HG02943 (cell line): Measurements from ENCODE around the gene NOL11.
"Not testable (repeated sequence)": the region's sequence is repeated elsewhere in the genome, so short reads cannot be mapped to it uniquely, and the experiment has no call there.

ENCODE experiments used
- ATAC-seq: cut with Tn5 transposase; IDR thresholded peaks from one replicate; pipeline ENCODE4 v1.9.1; 2021; ENCODE audit warnings: mild to moderate bottlenecking, low read depth, moderate library complexity; ENCODE audit not compliant: unreplicated experiment

NOL11 gene

DNA sequence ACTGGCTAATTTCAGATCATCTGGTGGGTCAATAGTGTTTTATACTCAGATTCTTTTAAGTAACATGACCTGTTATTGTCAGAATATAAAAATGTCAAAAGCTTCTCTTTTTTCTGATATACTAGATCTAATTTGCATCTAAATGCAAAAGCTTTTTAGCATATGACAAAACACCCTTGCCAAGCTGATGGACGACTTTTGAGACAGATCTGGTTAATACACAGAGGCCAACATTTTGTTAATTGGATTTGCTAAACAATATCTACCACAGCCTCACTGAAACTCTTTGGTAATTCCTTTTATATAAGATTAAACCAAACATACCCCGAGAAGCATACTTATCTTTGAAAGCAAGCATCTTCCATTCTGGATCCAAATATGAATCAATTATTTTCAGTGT is 10.3 kb upstream of the NOL11 start:
- no peak for ATAC-seq

DNA sequence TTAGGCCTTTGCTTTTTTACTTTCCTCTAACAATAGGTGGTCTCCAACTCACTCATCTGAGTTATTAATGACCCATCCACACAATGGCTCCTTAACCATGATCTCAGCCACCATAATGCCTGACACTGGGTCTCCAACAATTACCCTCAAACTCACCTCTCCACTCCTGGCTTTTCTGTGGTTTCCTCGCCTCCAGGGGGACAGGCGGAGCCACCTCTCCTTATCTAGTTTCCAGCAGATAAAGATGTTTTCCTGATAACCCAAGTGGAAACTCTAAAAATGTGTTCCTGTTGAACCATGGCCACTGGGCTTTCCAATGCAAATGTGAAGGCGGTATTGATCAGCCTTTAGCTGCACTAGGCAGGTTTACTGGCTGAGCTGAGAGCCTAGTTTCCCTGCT is 9.4 kb upstream of the NOL11 start:
- ATAC-seq: no peak

DNA sequence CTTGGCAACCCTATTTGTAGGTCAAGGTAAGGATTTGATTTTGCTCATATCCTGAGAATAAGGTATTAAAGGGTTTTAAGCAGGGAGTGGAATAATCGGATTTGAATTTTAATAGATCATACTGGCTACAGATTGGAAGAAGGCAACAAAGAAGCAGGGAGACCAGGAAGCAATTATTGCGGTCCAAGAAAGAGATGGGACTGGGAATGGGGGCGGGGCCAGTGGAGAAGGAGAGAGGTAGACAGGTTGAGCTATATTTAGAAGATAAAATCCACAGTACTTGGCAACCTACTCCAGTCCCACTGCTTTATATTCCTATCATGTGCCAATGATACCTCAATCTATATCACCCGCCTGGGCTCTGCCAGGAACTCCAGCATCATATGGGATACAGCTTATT is 5.8 kb upstream of the NOL11 start:
- no peak for ATAC-seq

DNA sequence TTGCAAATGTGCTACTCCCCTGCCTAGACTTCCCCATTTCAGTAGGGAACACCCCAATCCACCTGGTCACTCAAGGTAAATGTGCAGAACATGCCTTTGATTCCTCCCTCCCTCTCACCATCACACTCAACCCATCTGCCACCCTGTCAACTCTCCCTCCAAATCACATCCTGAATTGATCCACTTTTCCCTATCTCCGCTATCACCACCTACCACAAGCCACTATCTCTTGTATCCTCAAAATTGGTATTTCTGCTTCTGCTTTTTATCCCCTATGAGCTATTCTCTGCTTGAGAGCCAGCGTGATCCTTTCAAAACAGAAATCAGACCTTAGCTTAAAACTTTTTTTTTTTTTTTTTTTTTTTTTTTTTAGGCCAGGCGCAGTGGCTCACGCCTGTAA is 5.4 kb upstream of the NOL11 start:
- ATAC-seq: no peak

DNA sequence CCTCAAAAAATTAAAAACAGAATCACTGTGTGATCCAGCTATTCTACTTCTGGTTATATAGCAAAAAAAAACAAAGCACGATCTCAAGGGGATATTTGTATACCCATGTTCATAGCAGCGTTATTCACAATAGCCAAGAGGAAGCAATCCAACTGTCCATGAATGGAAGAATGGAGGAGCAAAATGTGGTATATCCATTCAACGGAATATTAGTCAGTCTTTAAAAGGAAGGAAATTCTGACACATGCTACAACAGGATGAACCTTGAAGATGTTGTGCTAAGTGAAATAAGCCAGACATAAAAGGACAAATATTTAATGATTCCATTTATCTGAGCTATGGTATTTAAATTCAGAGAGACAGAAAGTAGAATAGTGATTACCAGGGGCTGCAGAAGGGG is 4.6 kb upstream of the NOL11 start:
- no peak for ATAC-seq

DNA sequence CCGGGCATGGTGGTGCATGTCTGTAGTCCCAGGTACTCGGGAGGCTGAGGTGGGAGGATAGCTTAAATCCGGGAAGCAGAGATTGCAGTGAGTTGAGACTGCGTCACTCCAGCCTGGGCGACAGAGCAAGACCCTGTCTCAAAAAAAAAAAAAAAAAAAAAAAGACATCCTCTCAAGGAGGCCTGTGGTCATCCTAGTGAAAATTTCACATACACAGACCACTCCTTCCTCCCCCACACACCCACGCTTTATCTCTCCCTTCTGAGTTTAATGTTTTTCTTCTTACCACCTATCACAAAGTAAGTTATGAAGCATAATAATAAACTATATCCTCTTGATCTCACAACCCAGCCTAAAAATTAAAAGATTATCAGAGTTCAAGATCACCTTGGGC is 1.3 kb upstream of the NOL11 start:
- no peak for ATAC-seq

DNA sequence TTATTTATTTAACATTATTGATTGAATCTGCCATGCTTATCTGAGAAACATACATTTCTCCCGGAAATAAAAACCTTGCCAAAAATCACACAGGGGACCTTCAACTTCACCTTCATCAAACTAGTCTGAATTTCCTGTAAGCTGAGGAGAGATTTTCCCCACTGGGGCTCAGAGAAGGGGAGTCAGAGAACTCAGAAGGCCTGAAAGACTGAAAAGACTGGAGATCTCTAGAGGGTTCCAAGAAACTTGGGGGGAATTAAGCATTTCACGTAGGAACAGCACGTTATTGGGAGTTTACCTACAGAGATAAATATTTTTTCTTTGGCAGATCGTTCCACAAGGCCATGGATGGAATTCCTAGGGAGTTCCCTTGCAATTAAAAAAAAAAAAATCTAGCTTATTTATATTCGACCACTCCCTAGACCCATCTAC is 528 bp upstream of the NOL11 start:
- peak; percentile 1 for ATAC-seq

DNA sequence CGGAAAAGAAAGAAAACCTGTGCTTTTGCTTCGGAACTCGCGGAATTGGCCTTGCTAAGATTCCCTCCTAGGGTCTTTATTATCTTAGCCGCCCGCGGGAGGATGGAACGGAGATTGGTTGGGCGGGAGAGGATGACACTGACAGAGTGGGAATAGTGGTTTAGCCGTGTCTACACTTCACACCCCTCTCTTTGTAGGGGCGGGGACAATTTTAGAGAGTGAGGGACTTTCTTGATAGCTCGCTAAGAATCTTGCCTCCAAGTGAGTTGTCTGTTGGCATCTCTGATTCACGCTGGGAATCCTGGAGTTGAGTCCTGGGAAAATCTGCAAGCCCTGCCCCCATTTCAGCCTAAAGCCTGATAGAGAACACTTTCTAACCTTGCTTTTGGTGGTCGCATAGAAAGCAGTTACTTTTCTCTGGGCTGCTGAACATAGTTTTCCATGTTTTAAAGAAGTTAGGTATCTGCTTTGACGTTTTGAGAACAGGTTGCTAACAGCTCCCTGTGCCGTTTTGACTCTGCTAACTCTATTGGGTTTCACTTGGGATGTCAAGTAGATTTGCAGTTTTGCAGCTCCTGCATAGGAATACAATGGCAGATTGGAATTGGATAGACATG is 697 bp downstream of the NOL11 start:
- no peak for ATAC-seq

DNA sequence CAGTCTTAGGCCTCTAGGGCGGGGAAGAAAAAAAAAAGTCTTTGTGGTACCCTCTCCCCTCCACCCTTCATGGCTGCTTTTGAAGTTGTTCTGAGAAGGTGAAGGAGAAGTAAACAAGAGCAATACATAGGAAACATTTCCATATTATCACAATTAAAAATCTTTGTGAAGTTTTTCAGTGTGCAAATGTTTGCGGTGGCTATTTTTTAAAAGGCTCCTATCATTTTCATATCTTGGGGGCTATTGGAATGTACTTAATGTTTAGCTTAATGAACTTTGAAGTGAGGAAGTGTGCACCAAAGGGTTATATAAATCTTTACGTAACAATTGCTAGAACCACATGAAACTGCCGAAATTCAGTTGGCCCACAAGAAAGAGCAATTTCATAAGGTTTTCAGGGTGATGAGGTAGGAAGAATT is 7.6 kb downstream of the NOL11 start:
- ATAC-seq: no peak

DNA sequence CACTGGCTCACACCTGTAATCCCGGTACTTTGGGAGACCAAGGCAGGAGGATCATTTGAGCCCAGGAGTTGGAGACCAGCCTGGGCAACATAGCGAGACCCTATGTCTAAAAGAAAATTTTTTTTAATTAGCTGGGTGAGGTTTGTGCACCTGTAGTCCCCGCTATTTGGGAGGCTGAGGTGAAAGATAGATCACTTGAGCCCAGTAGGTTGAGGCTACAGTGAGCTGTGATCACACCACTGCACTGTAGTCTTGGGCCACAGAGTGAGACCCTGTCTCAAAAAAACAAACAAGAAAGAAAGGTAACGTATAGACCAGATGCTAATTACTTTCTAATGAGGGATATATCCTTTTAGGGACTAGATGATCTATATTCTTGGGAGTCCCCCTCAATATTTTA is 8.1 kb downstream of the NOL11 start:
- no peak for ATAC-seq

DNA sequence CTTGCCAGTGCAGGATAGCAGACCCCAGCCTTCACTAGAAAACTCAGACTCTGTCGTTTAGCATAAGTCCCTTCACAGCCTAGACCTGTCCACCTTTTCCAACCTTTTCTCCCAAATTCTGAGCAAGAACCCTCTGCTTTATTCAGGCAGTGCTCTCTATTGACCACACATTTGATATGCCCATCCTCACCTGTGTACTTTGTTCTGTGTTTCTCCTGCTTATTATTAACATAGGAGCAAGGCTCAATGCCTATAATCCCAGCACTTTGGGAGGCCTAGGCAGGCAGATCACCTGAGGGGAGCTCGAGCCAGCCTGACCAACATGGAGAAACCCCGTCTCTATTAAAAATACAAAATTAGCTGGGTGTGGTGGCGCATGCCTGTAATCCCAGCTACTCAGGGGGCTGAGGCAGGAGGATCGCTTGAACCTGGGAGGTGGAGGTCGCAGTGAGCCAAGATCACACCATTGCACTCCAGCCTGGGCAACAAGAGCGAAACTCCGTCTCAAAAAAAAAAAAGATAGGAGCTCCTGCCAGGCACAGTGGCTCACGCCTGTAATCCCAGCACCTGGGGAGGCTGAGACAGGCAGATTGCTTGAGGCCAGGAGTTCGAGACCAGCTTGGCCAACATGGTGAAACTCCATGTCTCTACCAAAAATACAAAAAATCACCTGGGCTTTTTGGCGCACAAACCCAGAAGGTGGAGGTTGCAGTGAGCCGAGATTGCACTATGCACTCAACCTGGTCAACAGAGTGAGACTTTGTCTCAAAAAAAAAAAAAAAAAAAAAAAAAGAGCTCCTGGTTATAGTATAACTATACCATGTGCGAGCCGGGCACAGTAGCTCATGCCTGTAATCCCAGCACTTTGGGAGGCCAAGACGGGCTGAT is 9.7 kb downstream of the NOL11 start:
- ATAC-seq: not testable (repeated sequence)

DNA sequence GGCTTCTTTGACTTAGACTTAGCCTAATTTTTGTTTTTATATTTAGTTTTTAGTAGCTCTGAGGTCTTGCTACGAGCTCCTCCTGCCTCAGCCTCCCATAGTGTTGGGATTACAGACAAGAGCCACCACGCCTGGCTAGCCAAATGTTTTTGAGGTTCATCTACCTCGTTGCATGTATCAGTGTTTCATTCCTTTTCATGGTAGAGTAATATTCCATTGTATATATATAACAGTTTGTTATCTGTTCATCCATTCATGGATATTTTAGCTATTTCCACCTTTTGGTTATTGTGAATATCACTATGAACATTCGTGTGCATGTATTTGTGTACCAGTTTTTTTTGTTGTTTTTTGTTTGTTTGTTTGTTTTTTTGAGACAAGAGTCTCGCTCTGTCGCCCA is 12.2 kb downstream of the NOL11 start:
- ATAC-seq: no peak

DNA sequence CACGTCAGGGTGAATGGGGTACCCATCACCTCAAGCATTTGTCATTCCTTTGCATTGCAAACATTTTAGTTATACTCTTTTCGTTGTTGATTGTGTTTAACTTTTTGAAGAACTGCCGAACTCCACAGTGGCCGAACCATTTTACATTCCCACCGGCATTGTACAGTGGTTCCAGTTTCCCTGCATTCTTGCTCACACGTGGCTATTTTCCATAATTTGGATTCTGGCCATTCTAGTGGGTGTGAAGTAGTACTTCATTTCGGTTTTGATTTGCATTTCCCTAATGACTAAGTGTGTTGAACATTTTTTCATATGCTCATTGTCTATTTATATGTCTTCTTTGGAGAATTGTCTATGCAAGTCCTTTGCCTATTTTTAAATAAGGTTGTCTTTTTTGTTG is 13.0 kb downstream of the NOL11 start:
- no peak for ATAC-seq

DNA sequence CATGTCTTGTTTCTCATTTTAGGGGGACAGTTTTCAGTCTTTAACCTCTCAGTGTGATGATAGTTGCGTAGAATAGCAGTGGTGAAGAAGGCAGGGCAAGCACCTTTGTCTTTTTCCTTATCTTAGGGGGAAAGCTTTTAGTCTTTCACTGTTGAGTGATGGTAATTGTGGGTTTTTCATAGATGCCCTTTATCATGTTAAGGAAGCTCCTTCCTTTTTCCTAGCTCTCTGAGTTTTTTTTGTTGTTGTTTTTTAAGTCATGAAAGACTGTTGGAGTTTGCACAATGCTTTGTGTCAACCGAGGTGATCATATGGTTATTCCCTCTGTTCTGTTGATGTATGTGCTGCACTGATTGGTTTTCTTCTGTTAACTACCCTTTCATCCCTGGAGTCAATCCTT is 15.7 kb downstream of the NOL11 start:
- ATAC-seq: no peak

DNA sequence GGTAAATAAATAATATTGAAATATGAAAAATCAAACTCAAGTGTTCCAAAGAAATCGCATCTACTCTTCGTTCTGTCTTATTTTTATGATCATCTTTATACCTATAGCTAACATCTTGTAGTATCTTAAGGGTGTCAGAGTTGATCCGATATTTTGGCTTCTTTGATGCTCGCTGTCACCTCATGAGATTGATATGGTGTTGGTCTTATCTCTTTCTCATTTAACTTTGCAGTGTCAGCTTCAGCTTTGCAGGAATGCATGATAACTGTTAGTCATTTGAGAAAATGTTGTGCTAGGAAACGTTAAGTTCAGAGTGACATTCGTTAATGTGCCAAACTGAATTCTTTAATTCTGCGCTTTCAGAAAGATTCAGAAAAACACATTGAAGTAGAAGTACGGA is 19.4 kb downstream of the NOL11 start:
- ATAC-seq: no peak

DNA sequence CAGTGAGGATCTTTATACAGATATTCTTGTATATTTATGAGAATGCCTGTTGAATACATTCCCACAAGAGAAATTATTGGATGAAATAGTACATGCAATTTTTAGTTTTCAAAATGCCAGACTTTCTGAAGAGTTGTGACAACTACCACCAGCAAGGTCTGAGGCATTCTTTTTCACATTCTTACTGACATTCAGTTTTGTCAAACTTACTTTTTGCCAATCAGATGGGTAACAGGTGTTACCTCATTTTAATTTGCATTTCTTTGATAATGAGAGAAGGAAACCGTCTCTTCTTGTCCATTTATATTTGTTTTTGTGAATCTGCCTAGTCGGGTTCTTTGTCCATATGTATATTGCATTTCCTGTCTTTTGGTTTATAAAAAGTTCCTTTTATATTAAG is 24.3 kb downstream of the NOL11 start:
- ATAC-seq: no peak

DNA sequence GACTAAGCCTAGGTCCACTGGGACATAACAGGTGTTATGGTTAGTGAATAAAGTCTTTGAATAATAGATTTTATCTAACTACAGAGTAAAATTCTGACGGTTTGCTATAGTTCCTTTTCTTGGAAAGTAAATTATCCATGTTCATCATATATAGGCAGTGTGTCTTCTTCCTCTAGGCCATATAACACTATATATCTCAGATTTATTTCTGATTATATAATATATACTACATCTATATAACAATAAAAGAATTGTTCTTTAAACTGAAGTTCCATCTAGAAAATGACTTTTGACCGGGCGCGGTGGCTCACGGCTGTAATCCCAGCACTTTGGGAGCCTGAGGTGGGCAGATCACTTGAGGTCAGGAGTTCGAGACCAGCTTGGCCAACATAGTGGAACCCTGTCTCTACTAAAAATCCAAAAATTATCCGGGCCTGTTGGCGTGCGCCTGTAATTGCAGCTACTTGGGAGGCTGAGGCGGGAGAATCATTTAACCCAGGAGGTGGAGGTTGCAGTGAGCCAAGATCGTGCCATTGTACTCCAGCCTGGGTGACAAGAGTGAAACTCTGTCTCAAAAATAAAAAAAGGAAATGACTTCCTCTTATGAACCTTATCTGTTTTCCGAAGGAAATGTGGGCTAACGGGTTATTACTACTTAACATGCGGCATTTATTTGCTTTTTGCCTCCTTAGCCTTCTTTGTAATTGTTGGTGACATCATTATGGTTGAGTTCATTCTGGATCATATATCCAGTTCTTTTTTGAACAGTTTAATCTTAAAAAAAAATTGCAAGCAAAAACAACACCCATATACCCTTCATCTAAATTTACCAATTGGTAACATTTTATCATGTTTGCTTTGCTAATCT is 29.2 kb downstream of the NOL11 start:
- no peak for ATAC-seq

DNA sequence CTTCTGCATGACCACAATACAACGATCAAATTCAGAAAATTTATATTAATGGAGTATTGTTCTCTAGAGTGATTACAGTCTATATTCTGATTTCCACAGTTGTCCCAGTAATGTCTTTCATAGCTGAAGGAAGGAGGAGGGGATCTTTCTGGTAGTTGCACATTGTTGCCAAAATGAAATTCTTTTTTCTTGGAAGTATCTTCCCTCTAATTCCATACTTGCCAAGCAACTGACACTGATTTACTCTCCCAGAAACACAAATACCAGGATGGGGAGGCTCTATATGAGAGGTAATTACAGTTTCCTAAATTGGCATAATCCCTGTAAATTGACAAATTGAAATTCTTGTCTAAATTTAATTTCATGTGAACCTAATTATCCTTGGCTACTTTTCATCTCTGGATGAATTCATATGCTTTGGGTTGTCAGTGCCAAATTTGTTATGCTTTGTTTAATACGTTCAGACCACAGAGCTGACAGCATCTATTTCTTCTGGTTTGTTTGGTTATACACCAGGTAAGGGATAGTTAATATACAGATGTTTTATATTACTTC is 30.0 kb downstream of the NOL11 start:
- ATAC-seq: no peak

DNA sequence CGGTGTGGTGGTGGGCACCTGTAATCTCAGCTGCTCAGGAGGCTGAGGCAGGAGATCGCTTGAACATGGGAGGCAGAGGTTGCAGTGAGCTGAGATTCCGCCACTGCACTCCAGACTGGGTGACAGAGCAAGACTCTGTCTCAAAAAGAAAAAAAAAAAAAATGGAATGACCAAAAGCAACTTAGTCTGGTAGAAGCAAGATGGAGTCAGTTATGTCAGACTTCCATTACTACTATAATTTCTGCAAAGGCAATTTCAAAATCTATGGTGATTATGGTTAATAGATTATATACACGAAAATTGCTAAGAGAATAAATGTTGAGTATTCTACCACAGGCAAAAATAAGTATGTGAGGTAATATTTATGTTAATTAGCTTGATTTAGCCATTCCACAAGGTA is 32.3 kb downstream of the NOL11 start:
- ATAC-seq: no peak

DNA sequence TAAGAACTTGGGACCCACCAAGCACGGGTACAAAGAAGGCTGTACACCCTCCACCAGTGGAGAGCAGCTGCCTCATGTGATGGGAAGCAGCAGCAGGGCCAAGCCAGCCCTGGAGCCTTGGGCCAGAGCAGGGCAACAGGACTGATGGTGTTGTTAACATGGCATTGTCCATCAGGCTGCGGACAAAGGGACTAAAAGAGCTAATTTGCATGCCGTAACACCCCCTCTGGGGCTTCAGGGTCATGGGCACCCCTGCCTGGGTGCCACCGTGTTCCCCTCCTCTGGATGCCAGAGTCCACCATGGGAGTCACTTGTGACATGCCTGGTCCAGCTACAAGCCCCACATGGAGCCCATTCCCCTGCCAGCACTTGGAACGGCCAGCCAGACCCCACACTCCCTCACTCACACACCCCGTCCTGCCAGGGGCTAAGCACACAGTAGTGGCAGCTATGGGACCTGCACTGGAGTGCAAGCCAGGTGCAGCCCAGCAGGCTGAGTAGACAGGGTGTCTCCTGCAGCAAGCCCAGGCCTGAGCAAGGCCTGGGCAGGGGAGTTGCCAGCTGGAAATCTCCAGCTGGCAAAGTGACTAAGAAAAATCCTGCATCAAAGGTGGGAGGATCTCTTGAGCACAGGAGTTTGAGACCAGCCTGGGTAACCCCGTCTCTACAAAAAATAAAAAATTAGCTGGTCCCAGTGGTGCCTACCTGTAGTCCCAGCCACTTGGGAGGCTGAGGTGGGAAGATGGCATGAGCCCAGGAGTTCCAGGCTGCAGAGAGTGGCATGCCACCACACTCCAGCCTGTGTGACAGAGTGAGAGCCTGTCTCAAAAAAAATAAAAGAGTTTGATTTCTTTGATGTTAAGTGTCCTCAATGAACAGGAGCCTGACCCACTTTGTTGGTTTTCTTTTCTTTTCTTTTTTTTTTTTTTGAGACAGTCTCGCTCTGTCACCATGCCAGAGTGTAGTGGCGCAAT is 33.7 kb downstream of the NOL11 start:
- no peak for ATAC-seq
